Nephron progenitor cell (in vitro differentiated cells): ENCODE results near the gene CYP2A13.
"Not testable (repeated sequence)": the region's sequence is repeated elsewhere in the genome, so short reads cannot be mapped to it uniquely, and the experiment has no call there.

Source experiments
- DNase-seq: peaks from one replicate; pipeline ENCODE4 v3.0.0; 2021
- H3K27ac Mint-ChIP-seq: 2 replicates; pipeline ENCODE4 v1.8.0; 2021; ENCODE audit warnings: mild to moderate bottlenecking, moderate library complexity, mixed read lengths
- H3K27me3 Mint-ChIP-seq: 2 replicates; pipeline ENCODE4 v1.8.0; 2021; ENCODE audit warnings: mild to moderate bottlenecking, low read depth, mixed read lengths; ENCODE audit not compliant: poor library complexity
- H3K36me3 Mint-ChIP-seq: 2 replicates; pipeline ENCODE4 v1.8.0; 2021; ENCODE audit warnings: low read depth, mixed read lengths
- H3K4me1 Mint-ChIP-seq: 2 replicates; pipeline ENCODE4 v1.8.0; 2021; ENCODE audit warnings: mixed read lengths
- H3K4me3 Mint-ChIP-seq: 2 replicates; pipeline ENCODE4 v1.8.0; 2021; ENCODE audit warnings: mild to moderate bottlenecking, moderate library complexity, mixed read lengths
- H3K9me3 Mint-ChIP-seq: 2 replicates; pipeline ENCODE4 v1.8.0; 2021; ENCODE audit warnings: mild to moderate bottlenecking, moderate library complexity, mixed read lengths
- CTCF ChIP-seq: fragments of 200-600 bp; sonication (generic); IDR thresholded peaks from 2 replicates; pipeline ENCODE4 v1.5.0; 2021; ENCODE audit warnings: antibody characterized with exemption

Gene CYP2A13

GRCh38 chr19:41097302-41097701, 9.1 kb downstream of the CYP2A13 start:
- H3K4me1 Mint-ChIP-seq: no peaks in the 10 kb centered on the region
- H3K36me3 Mint-ChIP-seq: peaks cover 2% of the 10 kb centered on the region
- H3K27me3 Mint-ChIP-seq: peaks cover 36% of the 10 kb centered on the region
- no peak for DNase-seq
- no peak overlapping the region for H3K4me3 Mint-ChIP-seq
- H3K9me3 Mint-ChIP-seq: peaks cover 36% of the 10 kb centered on the region
- TF ChIP-seq CTCF: no peak
- H3K27ac Mint-ChIP-seq: no peak overlapping the region

GRCh38 chr19:41098762-41099161, 10.5 kb downstream of the CYP2A13 start:
- peaks cover 25% of the 10 kb centered on the region for H3K27me3 Mint-ChIP-seq
- peaks cover 6% of the 10 kb centered on the region for H3K36me3 Mint-ChIP-seq
- no peak for TF ChIP-seq CTCF
- H3K4me1 Mint-ChIP-seq: no peaks in the 10 kb centered on the region
- no peak for DNase-seq
- no peak overlapping the region for H3K4me3 Mint-ChIP-seq
- H3K27ac Mint-ChIP-seq: no peak overlapping the region
- peaks cover 40% of the 10 kb centered on the region for H3K9me3 Mint-ChIP-seq

GRCh38 chr19:41102210-41102609, 14.0 kb downstream of the CYP2A13 start:
- not testable (repeated sequence) for H3K27ac Mint-ChIP-seq, H3K27me3 Mint-ChIP-seq, H3K4me1 Mint-ChIP-seq, DNase-seq, H3K36me3 Mint-ChIP-seq, H3K4me3 Mint-ChIP-seq
- H3K9me3 Mint-ChIP-seq: peaks cover 49% of the 10 kb centered on the region

- no peak for TF ChIP-seq CTCF
- no peak overlapping the region for H3K4me3 Mint-ChIP-seq
- peaks cover 6% of the 10 kb centered on the region for H3K36me3 Mint-ChIP-seq
- H3K27me3 Mint-ChIP-seq: peaks cover 9% of the 10 kb centered on the region
- H3K27ac Mint-ChIP-seq: no peak overlapping the region
- DNase-seq: no peak
- no peaks in the 10 kb centered on the region for H3K4me1 Mint-ChIP-seq
- H3K9me3 Mint-ChIP-seq: peaks cover 33% of the 10 kb centered on the region
Observed at GRCh38 chr19:41106177-41106576, 17.9 kb downstream of the CYP2A13 start.

- Mint-ChIP-seq H3K27me3 (peaks cover 25% of the 10 kb centered on the region), H3K9me3 (peaks cover 25% of the 10 kb centered on the region), H3K27ac (no peak overlapping the region), H3K4me1 (no peaks in the 10 kb centered on the region), H3K4me3 (no peak overlapping the region), H3K36me3 (no peaks in the 10 kb centered on the region)
- no peak for TF ChIP-seq CTCF
- no peak for DNase-seq
Observed at GRCh38 chr19:41111296-41111695, 23.0 kb downstream of the CYP2A13 start.

- no peak overlapping the region for H3K27ac Mint-ChIP-seq
- no peak for DNase-seq
- no peaks in the 10 kb centered on the region for H3K4me1 Mint-ChIP-seq
- peaks cover 28% of the 10 kb centered on the region for H3K27me3 Mint-ChIP-seq
- no peak for TF ChIP-seq CTCF
- H3K4me3 Mint-ChIP-seq: no peak overlapping the region
- no peaks in the 10 kb centered on the region for H3K36me3 Mint-ChIP-seq
- H3K9me3 Mint-ChIP-seq: peaks cover 25% of the 10 kb centered on the region
Observed at GRCh38 chr19:41111750-41112295, 23.6 kb downstream of the CYP2A13 start.
